GM19452 (cell line): Measurements from ENCODE around the gene LAMA2.

Experiments used
- ATAC-seq: cut with Tn5 transposase; IDR thresholded peaks from one replicate; pipeline ENCODE4 v1.9.1; 2021; ENCODE audit not compliant: unreplicated experiment

The LAMA2 gene

GRCh38 chr6:129345890-129346289 lies 463.0 kb downstream of the LAMA2 start:
- no peak for ATAC-seq

- ATAC-seq: no peak
Measured at GRCh38 chr6:129346964-129347363, 464.0 kb downstream of the LAMA2 start.

- ATAC-seq: no peak
Measured at GRCh38 chr6:129350278-129350677, 467.3 kb downstream of the LAMA2 start.

GRCh38 chr6:129351807-129352206 lies 468.9 kb downstream of the LAMA2 start:
- ATAC-seq: no peak

GRCh38 chr6:129353067-129353466 lies 470.1 kb downstream of the LAMA2 start:
- no peak for ATAC-seq

- no peak for ATAC-seq
Measured at GRCh38 chr6:129356129-129356528, 473.2 kb downstream of the LAMA2 start.

- no peak for ATAC-seq
Measured at GRCh38 chr6:129359811-129360681, 477.1 kb downstream of the LAMA2 start.

GRCh38 chr6:129360682-129360955 lies 477.7 kb downstream of the LAMA2 start:
- ATAC-seq: no peak

GRCh38 chr6:129364037-129364436 lies 481.1 kb downstream of the LAMA2 start:
- no peak for ATAC-seq

GRCh38 chr6:129364767-129365166 lies 481.8 kb downstream of the LAMA2 start:
- no peak for ATAC-seq

GRCh38 chr6:129368076-129368475 lies 485.1 kb downstream of the LAMA2 start:
- ATAC-seq: no peak

GRCh38 chr6:129368970-129369369 lies 486.0 kb downstream of the LAMA2 start:
- no peak for ATAC-seq

- no peak for ATAC-seq
Measured at GRCh38 chr6:129369737-129370136, 486.8 kb downstream of the LAMA2 start.

- ATAC-seq: no peak
Measured at GRCh38 chr6:129370268-129370916, 487.5 kb downstream of the LAMA2 start.

- ATAC-seq: no peak
Measured at GRCh38 chr6:129381885-129382284, 498.9 kb downstream of the LAMA2 start.

- ATAC-seq: no peak
Measured at GRCh38 chr6:129382916-129383315, 500.0 kb downstream of the LAMA2 start.

- ATAC-seq: no peak
Measured at GRCh38 chr6:129385117-129385516, 502.2 kb downstream of the LAMA2 start.

GRCh38 chr6:129390900-129391299 lies 508.0 kb downstream of the LAMA2 start:
- no peak for ATAC-seq

GRCh38 chr6:129393654-129394053 lies 510.7 kb downstream of the LAMA2 start:
- ATAC-seq: no peak

GRCh38 chr6:129398764-129399163 lies 515.8 kb downstream of the LAMA2 start:
- ATAC-seq: no peak

- no peak for ATAC-seq
Measured at GRCh38 chr6:129402244-129402643, 519.3 kb downstream of the LAMA2 start.

GRCh38 chr6:129411092-129411491 lies 528.2 kb downstream of the LAMA2 start:
- no peak for ATAC-seq
